HCT116 (cell line): ENCODE data around the gene IFIT1.

Experiments
- CEBPB ChIP-seq: IDR thresholded peaks from 2 replicates; pipeline ENCODE4 v1.6.1; 2012; ENCODE audit warnings: low read depth
- EZH2 ChIP-seq: fragments of 200-600 bp; sonication (generic); IDR thresholded peaks from 2 replicates; pipeline ENCODE4 v1.6.1; 2017; ENCODE audit warnings: antibody characterized with exemption, mixed run types
- MAX ChIP-seq: IDR thresholded peaks from 2 replicates; pipeline ENCODE4 v1.6.1; 2012
- POLR2A ChIP-seq: IDR thresholded peaks from 2 replicates; pipeline ENCODE4 v1.7.0; 2011; ENCODE audit warnings: borderline replicate concordance; ENCODE audit not compliant: insufficient read depth, insufficient read length; ENCODE audit errors: extremely low read depth
- RAD21 ChIP-seq: IDR thresholded peaks from 2 replicates; pipeline ENCODE4 v1.6.1; 2012; ENCODE audit warnings: low read depth, mild to moderate bottlenecking
- SP1 ChIP-seq: IDR thresholded peaks from 2 replicates; pipeline ENCODE4 v1.6.1; 2012; ENCODE audit warnings: low read depth
- SRF ChIP-seq: IDR thresholded peaks from 2 replicates; pipeline ENCODE4 v1.6.1; 2012; ENCODE audit warnings: low read depth
- YY1 ChIP-seq: IDR thresholded peaks from 2 replicates; pipeline ENCODE4 v1.6.1; 2011; ENCODE audit warnings: low read length, low read depth, moderate library complexity, mild to moderate bottlenecking; ENCODE audit not compliant: insufficient replicate concordance; ENCODE audit errors: extremely low read depth
- TF ChIP-seq, protein P1 (sequence below), 3 experiments: fragments of 200-600 bp in 1 of 3; sonication (generic) in 1 of 3; IDR thresholded peaks in 2 of 3; conservative IDR thresholded peaks in 1 of 3; 2 replicates each; pipeline ENCODE4 v1.5.1; 2012 to 2017; ENCODE audit warnings: low read depth in 2 of 3, low read length in 2 of 3, antibody characterized with exemption in 1 of 3, borderline replicate concordance in 1 of 3, control low read depth in 1 of 3, mild to moderate bottlenecking in 1 of 3, mixed read lengths in 1 of 3, mixed run types in 1 of 3, moderate library complexity in 1 of 3; ENCODE audit not compliant: insufficient read depth in 1 of 3
- TF ChIP-seq, protein P2 (sequence below): IDR thresholded peaks from 2 replicates; pipeline ENCODE4 v1.6.1; 2012; ENCODE audit warnings: low read depth

DNA sequence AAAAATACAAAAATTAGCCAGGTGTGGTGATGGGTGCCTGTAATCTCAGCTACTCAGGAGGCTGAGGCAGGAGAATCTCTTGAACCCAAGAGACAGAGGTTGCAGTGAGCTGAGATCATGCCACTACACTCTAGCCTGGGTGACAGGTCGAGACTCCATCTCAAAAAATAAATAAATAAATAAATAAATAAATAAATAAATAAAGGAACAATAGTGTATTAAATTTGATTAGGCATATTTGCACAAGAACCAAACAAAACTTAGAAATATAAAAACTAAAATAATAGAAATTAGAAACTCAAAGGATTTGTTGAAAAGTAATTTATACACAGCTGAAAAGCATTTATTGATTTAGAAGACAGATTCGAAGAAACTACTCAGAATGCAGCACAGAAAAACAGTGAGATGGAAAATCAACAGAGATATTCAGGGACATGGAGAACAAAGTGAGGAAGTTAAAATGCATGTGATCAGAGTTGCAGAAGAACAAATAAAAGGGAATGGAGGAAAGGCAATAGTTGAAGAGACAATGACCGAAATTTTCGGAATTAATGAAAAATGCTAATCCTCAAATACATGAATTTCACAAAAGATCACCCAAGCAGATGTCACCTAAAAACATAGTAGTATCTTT, 46.9 kb upstream of the IFIT1 start:
- TF ChIP-seq POLR2A, result no peak
- TF ChIP-seq RAD21, result no peak
- TF ChIP-seq, protein P1, sequence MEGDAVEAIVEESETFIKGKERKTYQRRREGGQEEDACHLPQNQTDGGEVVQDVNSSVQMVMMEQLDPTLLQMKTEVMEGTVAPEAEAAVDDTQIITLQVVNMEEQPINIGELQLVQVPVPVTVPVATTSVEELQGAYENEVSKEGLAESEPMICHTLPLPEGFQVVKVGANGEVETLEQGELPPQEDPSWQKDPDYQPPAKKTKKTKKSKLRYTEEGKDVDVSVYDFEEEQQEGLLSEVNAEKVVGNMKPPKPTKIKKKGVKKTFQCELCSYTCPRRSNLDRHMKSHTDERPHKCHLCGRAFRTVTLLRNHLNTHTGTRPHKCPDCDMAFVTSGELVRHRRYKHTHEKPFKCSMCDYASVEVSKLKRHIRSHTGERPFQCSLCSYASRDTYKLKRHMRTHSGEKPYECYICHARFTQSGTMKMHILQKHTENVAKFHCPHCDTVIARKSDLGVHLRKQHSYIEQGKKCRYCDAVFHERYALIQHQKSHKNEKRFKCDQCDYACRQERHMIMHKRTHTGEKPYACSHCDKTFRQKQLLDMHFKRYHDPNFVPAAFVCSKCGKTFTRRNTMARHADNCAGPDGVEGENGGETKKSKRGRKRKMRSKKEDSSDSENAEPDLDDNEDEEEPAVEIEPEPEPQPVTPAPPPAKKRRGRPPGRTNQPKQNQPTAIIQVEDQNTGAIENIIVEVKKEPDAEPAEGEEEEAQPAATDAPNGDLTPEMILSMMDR (IDR thresholded peaks at IDR 0.05 in 2 of 3, conservative IDR thresholded peaks at IDR 0.05 in 1 of 3; ENCODE audit: borderline replicate concordance in 1 of 3, insufficient read depth in 1 of 3, low read depth in 2 of 3, low read length in 2 of 3), result no peak
- TF ChIP-seq MAX, result no peak
- TF ChIP-seq EZH2, result no peak
- TF ChIP-seq, protein P2, sequence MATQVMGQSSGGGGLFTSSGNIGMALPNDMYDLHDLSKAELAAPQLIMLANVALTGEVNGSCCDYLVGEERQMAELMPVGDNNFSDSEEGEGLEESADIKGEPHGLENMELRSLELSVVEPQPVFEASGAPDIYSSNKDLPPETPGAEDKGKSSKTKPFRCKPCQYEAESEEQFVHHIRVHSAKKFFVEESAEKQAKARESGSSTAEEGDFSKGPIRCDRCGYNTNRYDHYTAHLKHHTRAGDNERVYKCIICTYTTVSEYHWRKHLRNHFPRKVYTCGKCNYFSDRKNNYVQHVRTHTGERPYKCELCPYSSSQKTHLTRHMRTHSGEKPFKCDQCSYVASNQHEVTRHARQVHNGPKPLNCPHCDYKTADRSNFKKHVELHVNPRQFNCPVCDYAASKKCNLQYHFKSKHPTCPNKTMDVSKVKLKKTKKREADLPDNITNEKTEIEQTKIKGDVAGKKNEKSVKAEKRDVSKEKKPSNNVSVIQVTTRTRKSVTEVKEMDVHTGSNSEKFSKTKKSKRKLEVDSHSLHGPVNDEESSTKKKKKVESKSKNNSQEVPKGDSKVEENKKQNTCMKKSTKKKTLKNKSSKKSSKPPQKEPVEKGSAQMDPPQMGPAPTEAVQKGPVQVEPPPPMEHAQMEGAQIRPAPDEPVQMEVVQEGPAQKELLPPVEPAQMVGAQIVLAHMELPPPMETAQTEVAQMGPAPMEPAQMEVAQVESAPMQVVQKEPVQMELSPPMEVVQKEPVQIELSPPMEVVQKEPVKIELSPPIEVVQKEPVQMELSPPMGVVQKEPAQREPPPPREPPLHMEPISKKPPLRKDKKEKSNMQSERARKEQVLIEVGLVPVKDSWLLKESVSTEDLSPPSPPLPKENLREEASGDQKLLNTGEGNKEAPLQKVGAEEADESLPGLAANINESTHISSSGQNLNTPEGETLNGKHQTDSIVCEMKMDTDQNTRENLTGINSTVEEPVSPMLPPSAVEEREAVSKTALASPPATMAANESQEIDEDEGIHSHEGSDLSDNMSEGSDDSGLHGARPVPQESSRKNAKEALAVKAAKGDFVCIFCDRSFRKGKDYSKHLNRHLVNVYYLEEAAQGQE, result no peak
- no peak for TF ChIP-seq SRF
- TF ChIP-seq YY1, result no peak
- no peak for TF ChIP-seq CEBPB
- no peak for TF ChIP-seq SP1
